SK-N-SH treated with all-trans-retinoic acid at 6 μM for 48 hours (cell line): ENCODE data around the gene ARHGAP9.

ENCODE experiments used
- ATAC-seq: fragments of 200-7000 bp; cut with Tn5 transposase; 3 replicates; pipeline ENCODE4 v1.9.1; 2020; ENCODE audit warnings: mild to moderate bottlenecking, moderate library complexity
- ARNTL ChIP-seq: fragments of 450-650 bp; formaldehyde crosslinking; IDR thresholded peaks from 2 replicates; pipeline ENCODE4 v1.5.0; 2020; ENCODE audit warnings: low read depth, mild to moderate bottlenecking, moderate library complexity, borderline replicate concordance
- BACH2 ChIP-seq: fragments of 250-450 bp; sonication (Bioruptor Pico); IDR thresholded peaks from 2 replicates; pipeline ENCODE4 v1.9.0; 2021; ENCODE audit warnings: mild to moderate bottlenecking, borderline replicate concordance
- CREB5 ChIP-seq: fragments of 250-450 bp; sonication (Bioruptor Pico); IDR thresholded peaks from 2 replicates; pipeline ENCODE4 v1.5.1; 2020; ENCODE audit warnings: low read depth, mild to moderate bottlenecking, moderate library complexity
- CSDC2 ChIP-seq: fragments of 250-450 bp; sonication (Bioruptor Pico); IDR thresholded peaks from 2 replicates; pipeline ENCODE4 v1.5.0; 2020; ENCODE audit warnings: mild to moderate bottlenecking, moderate library complexity
- ESRRG ChIP-seq: fragments of 250-450 bp; sonication (Bioruptor Pico); IDR thresholded peaks from 2 replicates; pipeline ENCODE4 v1.6.1; 2021; ENCODE audit warnings: mild to moderate bottlenecking
- GLIS3 ChIP-seq: fragments of 250-450 bp; sonication (Bioruptor Pico); IDR thresholded peaks from 2 replicates; pipeline ENCODE4 v1.5.0; 2020; ENCODE audit warnings: mild to moderate bottlenecking, moderate library complexity
- ISL1 ChIP-seq: fragments of 250-450 bp; sonication (Bioruptor Pico); IDR thresholded peaks from 2 replicates; pipeline ENCODE4 v2.1.2; 2022; ENCODE audit warnings: mild to moderate bottlenecking, moderate library complexity
- OSR1 ChIP-seq: fragments of 250-450 bp; sonication (Bioruptor Pico); IDR thresholded peaks from 2 replicates; pipeline ENCODE4 v1.8.0; 2022; ENCODE audit warnings: moderate library complexity, mild to moderate bottlenecking, inconsistent platforms
- POU6F1 ChIP-seq: fragments of 250-450 bp; sonication (Bioruptor Pico); IDR thresholded peaks from 2 replicates; pipeline ENCODE4 v1.8.0; 2021; ENCODE audit warnings: low read depth, mild to moderate bottlenecking, moderate library complexity, borderline replicate concordance
- PPARA ChIP-seq: fragments of 250-450 bp; sonication (Bioruptor Pico); IDR thresholded peaks from 2 replicates; pipeline ENCODE4 v1.5.0; 2020; ENCODE audit warnings: mild to moderate bottlenecking, borderline replicate concordance
- RARB ChIP-seq: fragments of 250-450 bp; sonication (Bioruptor Pico); IDR thresholded peaks from 2 replicates; pipeline ENCODE4 v1.8.0; 2021; ENCODE audit warnings: mild to moderate bottlenecking, moderate library complexity
- SNAI2 ChIP-seq: fragments of 250-450 bp; sonication (Bioruptor Pico); IDR thresholded peaks from 2 replicates; pipeline ENCODE4 v1.5.0; 2020; ENCODE audit warnings: mild to moderate bottlenecking, moderate library complexity
- TCF4 ChIP-seq: fragments of 250-450 bp; sonication (Bioruptor Pico); IDR thresholded peaks from 2 replicates; pipeline ENCODE4 v1.8.0; 2021; ENCODE audit warnings: mild to moderate bottlenecking, moderate library complexity, borderline replicate concordance
- TOX ChIP-seq: fragments of 250-450 bp; sonication (Bioruptor Pico); IDR thresholded peaks from 2 replicates; pipeline ENCODE4 v1.8.0; 2021; ENCODE audit warnings: mild to moderate bottlenecking, moderate library complexity, borderline replicate concordance
- ZC3H10 ChIP-seq: fragments of 250-450 bp; sonication (Bioruptor Pico); IDR thresholded peaks from 2 replicates; pipeline ENCODE4 v1.5.1; 2021; ENCODE audit warnings: mild to moderate bottlenecking, moderate library complexity
- ZFP3 ChIP-seq: fragments of 250-450 bp; sonication (Bioruptor Pico); IDR thresholded peaks from 2 replicates; pipeline ENCODE4 v1.5.0; 2020; ENCODE audit warnings: mild to moderate bottlenecking, moderate library complexity
- ZFP30 ChIP-seq: fragments of 450-650 bp; formaldehyde crosslinking; IDR thresholded peaks from 2 replicates; pipeline ENCODE4 v1.5.0; 2022; ENCODE audit warnings: mild to moderate bottlenecking, moderate library complexity
- ZNF565 ChIP-seq: fragments of 450-650 bp; formaldehyde crosslinking; conservative IDR thresholded peaks from 2 replicates; pipeline ENCODE4 v1.5.0; 2020; ENCODE audit warnings: low read depth, mild to moderate bottlenecking, moderate library complexity
- ZNF70 ChIP-seq: fragments of 450-650 bp; formaldehyde crosslinking; IDR thresholded peaks from 2 replicates; pipeline ENCODE4 v1.5.0; 2020; ENCODE audit warnings: mild to moderate bottlenecking, moderate library complexity
- ZNF8 ChIP-seq: fragments of 450-650 bp; formaldehyde crosslinking; IDR thresholded peaks from 2 replicates; pipeline ENCODE4 v1.5.0; 2020; ENCODE audit warnings: mild to moderate bottlenecking, moderate library complexity
- TF ChIP-seq, protein P1 (sequence below): fragments of 250-450 bp; sonication (Bioruptor Pico); IDR thresholded peaks from 2 replicates; pipeline ENCODE4 v1.5.1; 2021; ENCODE audit warnings: mild to moderate bottlenecking, moderate library complexity
- TF ChIP-seq, protein P2 (sequence below): fragments of 250-450 bp; sonication (Bioruptor Pico); IDR thresholded peaks from 2 replicates; pipeline ENCODE4 v1.8.0; 2020; ENCODE audit warnings: mild to moderate bottlenecking, moderate library complexity, borderline replicate concordance
- TF ChIP-seq, protein P3 (sequence below): fragments of 250-450 bp; sonication (Bioruptor Pico); IDR thresholded peaks from 2 replicates; pipeline ENCODE4 v1.5.0; 2020; ENCODE audit warnings: mild to moderate bottlenecking, moderate library complexity

Gene ARHGAP9

GRCh38 chr12:57474430-57474829 lies 5.2 kb downstream of the ARHGAP9 start:
- ATAC-seq, result no peak
- TF ChIP-seq BACH2 (CRISPR knock-in tag), result no peak
- TF ChIP-seq, protein P1, sequence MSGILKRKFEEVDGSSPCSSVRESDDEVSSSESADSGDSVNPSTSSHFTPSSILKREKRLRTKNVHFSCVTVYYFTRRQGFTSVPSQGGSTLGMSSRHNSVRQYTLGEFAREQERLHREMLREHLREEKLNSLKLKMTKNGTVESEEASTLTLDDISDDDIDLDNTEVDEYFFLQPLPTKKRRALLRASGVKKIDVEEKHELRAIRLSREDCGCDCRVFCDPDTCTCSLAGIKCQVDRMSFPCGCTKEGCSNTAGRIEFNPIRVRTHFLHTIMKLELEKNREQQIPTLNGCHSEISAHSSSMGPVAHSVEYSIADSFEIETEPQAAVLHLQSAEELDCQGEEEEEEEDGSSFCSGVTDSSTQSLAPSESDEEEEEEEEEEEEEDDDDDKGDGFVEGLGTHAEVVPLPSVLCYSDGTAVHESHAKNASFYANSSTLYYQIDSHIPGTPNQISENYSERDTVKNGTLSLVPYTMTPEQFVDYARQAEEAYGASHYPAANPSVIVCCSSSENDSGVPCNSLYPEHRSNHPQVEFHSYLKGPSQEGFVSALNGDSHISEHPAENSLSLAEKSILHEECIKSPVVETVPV (CRISPR knock-in tag), result no peak
- no peak for TF ChIP-seq GLIS3
- TF ChIP-seq ZFP3 (CRISPR knock-in tag), result no peak
- TF ChIP-seq POU6F1 (CRISPR knock-in tag), result no peak
- TF ChIP-seq, protein P2, sequence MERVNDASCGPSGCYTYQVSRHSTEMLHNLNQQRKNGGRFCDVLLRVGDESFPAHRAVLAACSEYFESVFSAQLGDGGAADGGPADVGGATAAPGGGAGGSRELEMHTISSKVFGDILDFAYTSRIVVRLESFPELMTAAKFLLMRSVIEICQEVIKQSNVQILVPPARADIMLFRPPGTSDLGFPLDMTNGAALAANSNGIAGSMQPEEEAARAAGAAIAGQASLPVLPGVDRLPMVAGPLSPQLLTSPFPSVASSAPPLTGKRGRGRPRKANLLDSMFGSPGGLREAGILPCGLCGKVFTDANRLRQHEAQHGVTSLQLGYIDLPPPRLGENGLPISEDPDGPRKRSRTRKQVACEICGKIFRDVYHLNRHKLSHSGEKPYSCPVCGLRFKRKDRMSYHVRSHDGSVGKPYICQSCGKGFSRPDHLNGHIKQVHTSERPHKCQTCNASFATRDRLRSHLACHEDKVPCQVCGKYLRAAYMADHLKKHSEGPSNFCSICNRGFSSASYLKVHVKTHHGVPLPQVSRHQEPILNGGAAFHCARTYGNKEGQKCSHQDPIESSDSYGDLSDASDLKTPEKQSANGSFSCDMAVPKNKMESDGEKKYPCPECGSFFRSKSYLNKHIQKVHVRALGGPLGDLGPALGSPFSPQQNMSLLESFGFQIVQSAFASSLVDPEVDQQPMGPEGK, result no peak
- no peak for TF ChIP-seq CSDC2 (CRISPR knock-in tag)
- TF ChIP-seq, protein P3, sequence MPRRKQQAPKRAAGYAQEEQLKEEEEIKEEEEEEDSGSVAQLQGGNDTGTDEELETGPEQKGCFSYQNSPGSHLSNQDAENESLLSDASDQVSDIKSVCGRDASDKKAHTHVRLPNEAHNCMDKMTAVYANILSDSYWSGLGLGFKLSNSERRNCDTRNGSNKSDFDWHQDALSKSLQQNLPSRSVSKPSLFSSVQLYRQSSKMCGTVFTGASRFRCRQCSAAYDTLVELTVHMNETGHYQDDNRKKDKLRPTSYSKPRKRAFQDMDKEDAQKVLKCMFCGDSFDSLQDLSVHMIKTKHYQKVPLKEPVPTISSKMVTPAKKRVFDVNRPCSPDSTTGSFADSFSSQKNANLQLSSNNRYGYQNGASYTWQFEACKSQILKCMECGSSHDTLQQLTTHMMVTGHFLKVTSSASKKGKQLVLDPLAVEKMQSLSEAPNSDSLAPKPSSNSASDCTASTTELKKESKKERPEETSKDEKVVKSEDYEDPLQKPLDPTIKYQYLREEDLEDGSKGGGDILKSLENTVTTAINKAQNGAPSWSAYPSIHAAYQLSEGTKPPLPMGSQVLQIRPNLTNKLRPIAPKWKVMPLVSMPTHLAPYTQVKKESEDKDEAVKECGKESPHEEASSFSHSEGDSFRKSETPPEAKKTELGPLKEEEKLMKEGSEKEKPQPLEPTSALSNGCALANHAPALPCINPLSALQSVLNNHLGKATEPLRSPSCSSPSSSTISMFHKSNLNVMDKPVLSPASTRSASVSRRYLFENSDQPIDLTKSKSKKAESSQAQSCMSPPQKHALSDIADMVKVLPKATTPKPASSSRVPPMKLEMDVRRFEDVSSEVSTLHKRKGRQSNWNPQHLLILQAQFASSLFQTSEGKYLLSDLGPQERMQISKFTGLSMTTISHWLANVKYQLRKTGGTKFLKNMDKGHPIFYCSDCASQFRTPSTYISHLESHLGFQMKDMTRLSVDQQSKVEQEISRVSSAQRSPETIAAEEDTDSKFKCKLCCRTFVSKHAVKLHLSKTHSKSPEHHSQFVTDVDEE (CRISPR knock-in tag), result no peak
- TF ChIP-seq TOX, result no peak
- no peak for TF ChIP-seq ZNF8 (CRISPR knock-in tag)
- TF ChIP-seq OSR1, result no peak
- no peak for TF ChIP-seq PPARA (CRISPR knock-in tag)
- no peak for TF ChIP-seq ZFP30 (CRISPR knock-in tag)
- no peak for TF ChIP-seq CREB5 (CRISPR knock-in tag)
- no peak for TF ChIP-seq ZNF70 (CRISPR knock-in tag)
- TF ChIP-seq SNAI2 (CRISPR knock-in tag), result no peak
- no peak for TF ChIP-seq ARNTL
- TF ChIP-seq RARB (CRISPR knock-in tag), result no peak
- no peak for TF ChIP-seq TCF4

DNA sequence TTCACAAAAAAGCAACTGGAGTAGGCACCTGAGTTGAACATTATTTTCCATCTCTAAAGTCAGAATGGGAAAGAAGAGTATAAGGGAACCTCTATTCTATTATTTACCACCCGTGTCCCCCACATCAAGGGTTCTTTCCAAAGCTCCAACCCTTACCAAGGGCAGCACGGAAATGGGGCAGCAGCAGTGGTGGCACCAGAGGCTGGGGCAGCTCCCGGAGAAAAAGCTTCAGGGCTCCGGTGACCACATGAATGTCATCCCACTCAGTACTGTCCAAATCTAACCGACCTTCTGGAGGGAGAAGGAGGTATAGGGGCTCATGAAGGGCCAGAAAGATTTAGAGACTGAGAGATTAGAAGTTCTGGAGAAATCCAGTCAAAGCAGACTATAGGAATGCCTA lies 5.8 kb downstream of the ARHGAP9 start:
- ATAC-seq, result no peak
- TF ChIP-seq RARB (CRISPR knock-in tag), result no peak
- TF ChIP-seq CREB5 (CRISPR knock-in tag), result no peak
- TF ChIP-seq, all 23 proteins: peak for 0

GRCh38 chr12:57473392-57473791 lies 6.3 kb downstream of the ARHGAP9 start:
- ATAC-seq, result no peak
- no peak for TF ChIP-seq GLIS3
- TF ChIP-seq TCF4, result no peak
- TF ChIP-seq BACH2 (CRISPR knock-in tag), result no peak
- no peak for TF ChIP-seq CREB5 (CRISPR knock-in tag)
- no peak for TF ChIP-seq ESRRG (CRISPR knock-in tag)
- no peak for TF ChIP-seq PPARA (CRISPR knock-in tag)
- no peak for TF ChIP-seq ZNF8 (CRISPR knock-in tag)
- TF ChIP-seq ISL1 (CRISPR knock-in tag), result no peak
- no peak for TF ChIP-seq ZFP3 (CRISPR knock-in tag)
- TF ChIP-seq ZNF565, result no peak
- TF ChIP-seq, protein P2, result no peak
- no peak for TF ChIP-seq POU6F1 (CRISPR knock-in tag)
- TF ChIP-seq CSDC2 (CRISPR knock-in tag), result no peak
- no peak for TF ChIP-seq ARNTL
- TF ChIP-seq ZC3H10 (CRISPR knock-in tag), result no peak
